Large intestine (tissue), 3 donors: ENCODE results near the gene KHNYN. TPM values are rescaled to one million over a fixed set of nuclear protein-coding genes. Genes with fewer than 3 reads are reported as not detected.
"Not testable (repeated sequence)": the region's sequence is repeated elsewhere in the genome, so short reads cannot be mapped to it uniquely, and the experiment has no call there.

Experiments
- DNase-seq, 2 donors: peaks; one replicate each; pipeline versions ENCODE4 v3.0.0 to v3.0.0-alpha.2; 2013
- H3K27ac ChIP-seq: one replicate; pipeline ENCODE4 v1.5.1; 2013; ENCODE audit warnings: low read length
- H3K27me3 ChIP-seq: 2 replicates; pipeline ENCODE4 v1.6.1; 2013; ENCODE audit warnings: low read length; ENCODE audit not compliant: control insufficient read depth, insufficient read depth
- H3K36me3 ChIP-seq: 2 replicates; pipeline ENCODE4 v1.6.1; 2013; ENCODE audit warnings: low read length; ENCODE audit not compliant: control insufficient read depth, insufficient read depth
- H3K4me1 ChIP-seq: one replicate; pipeline ENCODE4 v1.6.1; 2013; ENCODE audit warnings: low read length; ENCODE audit not compliant: control insufficient read depth, insufficient read depth
- H3K4me3 ChIP-seq: one replicate; pipeline ENCODE4 v1.5.1; 2013; ENCODE audit warnings: low read length
- H3K9me3 ChIP-seq: one replicate; pipeline ENCODE4 v1.6.1; 2013; ENCODE audit warnings: mild to moderate bottlenecking, low read depth, low read length, moderate library complexity; ENCODE audit not compliant: control insufficient read depth
- WGBS: methylation state at CpG from one replicate; pipeline ENCODE4 v1.1.5; 2013; ENCODE audit warnings: low lambda C conversion rate; ENCODE audit not compliant: insufficient coverage; 5-methylcytosine and 5-hydroxymethylcytosine counted together
- polyA plus RNA-seq: library from polyadenylated mRNA; unstranded; fragments of 120-200 nt; gene quantifications from one replicate; pipeline ENCODE4 v1.2.1, GENCODE V29; 2013

Gene KHNYN
- polyA plus RNA-seq, 1 donor: 73.5 TPM

DNA sequence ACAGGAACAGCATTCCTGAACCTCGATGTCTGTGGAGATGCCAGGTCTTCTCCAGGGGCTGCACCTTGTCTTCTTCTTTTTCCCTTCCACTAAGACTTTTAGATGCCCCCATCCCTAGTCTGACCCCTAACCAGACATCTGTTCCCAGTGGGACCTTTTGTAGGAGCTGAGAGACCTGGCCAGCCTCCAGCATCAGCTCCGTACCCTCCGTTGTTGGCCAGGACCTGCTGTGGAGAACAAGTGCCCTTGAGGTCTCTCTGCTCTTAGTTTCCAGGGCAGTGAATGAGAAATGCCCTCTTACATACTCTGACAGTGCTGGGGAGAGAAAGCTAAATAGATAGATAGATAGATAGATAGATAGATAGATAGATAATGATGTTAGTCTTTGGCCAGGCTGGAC, 29.6 kb downstream of the KHNYN start:
- Histone ChIP-seq H3K4me1 (no peaks in the 10 kb centered on the region), H3K4me3 (no peak overlapping the region), H3K9me3 (peaks cover 3% of the 10 kb centered on the region), H3K27me3 (no peaks in the 10 kb centered on the region), H3K27ac (no peak overlapping the region), H3K36me3 (no peaks in the 10 kb centered on the region)
- DNase-seq: no peak
- WGBS: no CpG with 5 or more reads among the region's 3 CpGs

DNA sequence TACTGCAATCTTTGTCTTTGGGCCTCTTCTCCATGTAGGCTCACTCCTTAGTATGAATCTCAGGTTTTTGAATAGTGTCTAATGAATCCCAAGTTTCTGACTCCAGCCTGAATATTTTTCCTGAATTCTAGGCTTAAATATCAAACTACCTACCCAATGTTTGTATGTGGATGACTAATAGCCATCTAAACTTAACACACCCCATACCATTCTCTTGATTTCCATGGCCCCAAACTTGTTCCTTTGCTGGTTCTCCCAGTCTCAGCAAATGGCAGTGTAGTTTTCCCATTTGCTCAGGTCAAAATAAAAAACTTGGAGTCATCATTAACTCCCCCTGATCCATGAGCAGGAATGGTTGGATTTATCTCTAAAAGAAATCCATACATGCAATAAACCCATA, 31.6 kb downstream of the KHNYN start:
- H3K9me3 ChIP-seq: no peaks in the 10 kb centered on the region
- no peak overlapping the region for H3K4me3 ChIP-seq
- no peak overlapping the region for H3K27ac ChIP-seq
- DNase-seq: no peak
- no peaks in the 10 kb centered on the region for H3K27me3 ChIP-seq
- no peaks in the 10 kb centered on the region for H3K4me1 ChIP-seq
- no peaks in the 10 kb centered on the region for H3K36me3 ChIP-seq

DNA sequence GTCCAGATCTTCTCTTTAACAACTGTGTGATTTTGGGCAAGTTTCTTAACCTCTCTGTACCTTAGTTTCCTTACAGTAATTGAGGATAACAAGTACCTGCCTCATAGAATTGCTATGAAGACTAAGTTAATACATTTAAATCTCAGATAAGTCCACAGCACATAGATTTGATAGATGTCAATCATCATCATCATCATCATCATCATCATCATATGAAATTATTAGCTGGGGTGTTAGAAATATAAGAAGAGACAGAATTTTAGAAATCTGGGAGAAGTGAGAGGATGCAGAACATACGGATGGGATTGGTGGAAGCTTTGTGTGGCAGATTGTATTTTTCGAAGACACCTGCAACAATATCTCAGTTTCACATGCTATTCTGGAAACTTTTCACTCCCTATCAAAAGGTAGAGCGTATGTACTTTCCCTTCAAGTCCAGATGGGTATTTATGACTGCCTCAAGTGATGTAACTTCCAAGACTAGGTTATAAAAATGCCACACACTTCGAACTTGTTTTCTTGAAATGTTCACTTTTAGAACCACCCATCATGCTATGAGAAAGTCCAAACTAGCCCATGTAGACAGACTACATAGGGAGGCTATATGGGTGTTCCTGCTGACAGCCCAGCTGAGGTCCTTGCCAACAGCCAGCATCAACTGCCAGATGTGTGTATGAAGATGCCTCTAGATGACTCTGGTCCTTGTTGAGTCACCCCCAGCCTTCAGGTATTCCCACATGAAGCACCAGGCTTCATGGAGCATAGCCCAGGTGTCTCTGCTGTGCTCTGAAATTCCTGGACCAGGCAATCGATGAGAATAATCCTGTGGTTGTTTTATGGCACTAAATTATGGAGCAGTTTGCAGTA, 33.5 kb downstream of the KHNYN start:
- no peak for DNase-seq

DNA sequence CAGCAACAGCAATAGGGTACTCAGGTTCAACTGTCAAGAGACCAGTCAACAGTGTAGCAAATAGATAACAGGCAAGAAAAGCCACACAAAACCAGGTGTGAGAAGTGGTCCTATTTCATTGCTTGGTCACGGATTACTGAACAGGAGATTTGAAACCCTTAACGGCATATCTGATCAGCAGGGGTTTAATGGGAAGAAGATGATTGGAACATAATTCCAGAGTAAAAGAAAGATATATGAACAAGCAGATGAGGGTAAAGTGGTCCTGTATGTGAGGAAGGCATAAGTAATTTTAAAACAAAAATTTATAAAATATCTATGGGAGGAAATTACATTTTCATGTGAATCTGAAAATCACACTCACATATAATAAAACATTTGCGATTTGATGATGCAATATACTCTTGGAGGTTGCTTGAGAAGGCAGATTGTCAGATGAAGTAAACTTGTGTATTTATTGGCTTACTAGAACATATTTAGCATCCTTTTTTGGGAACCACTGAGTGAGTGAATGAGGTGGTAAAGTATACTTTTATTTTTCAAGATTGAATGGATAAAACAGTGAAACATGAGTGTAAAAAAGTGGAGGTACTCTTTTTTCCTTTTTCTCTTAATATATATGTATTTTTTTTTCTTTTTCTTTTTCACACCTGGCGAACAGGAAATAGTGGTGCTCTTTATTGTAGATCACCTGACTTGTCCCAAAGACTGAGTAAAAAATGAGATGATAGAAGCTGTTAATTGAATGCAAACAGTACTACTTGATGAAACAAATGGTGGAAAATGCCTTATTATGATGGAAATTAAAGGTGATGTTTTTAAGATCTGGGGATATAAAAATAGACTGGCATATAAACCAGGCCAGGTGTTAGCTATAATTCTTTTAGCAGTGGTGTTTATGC, 34.4 kb downstream of the KHNYN start:
- H3K36me3 ChIP-seq: no peaks in the 10 kb centered on the region
- WGBS: 100% methylated on average over 3 of the region's 4 CpGs
- no peaks in the 10 kb centered on the region for H3K27me3 ChIP-seq
- H3K4me1 ChIP-seq: no peaks in the 10 kb centered on the region
- no peak overlapping the region for H3K27ac ChIP-seq
- H3K4me3 ChIP-seq: no peak overlapping the region
- DNase-seq: no peak
- no peaks in the 10 kb centered on the region for H3K9me3 ChIP-seq

More for the DNA sequence above, 33.5 kb downstream of the KHNYN start:
- H3K4me3 ChIP-seq: no peak overlapping the region
- no peaks in the 10 kb centered on the region for H3K9me3 ChIP-seq
- WGBS: 60% methylated on average over 1 of the region's 5 CpGs
- H3K27me3 ChIP-seq: no peaks in the 10 kb centered on the region
- H3K36me3 ChIP-seq: no peaks in the 10 kb centered on the region
- no peak overlapping the region for H3K27ac ChIP-seq
- no peaks in the 10 kb centered on the region for H3K4me1 ChIP-seq

DNA sequence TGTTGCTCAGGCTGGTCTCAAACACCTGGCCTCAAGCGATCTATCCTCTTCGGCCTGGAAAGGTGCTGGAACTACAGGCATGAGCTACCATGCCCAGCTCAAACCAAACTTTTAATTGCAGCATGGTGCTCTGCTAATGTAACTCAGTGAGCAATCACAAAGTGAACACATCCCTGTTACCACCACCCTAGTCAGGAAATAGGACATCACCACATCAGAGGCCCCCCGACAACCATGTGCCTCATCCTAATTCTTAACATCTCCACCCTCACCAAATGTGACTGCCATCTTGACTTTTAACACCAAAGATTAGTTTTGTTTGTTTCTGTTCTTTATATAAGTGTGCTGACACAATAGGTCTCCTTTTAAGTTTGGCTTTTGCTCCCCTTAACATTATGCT, 35.6 kb downstream of the KHNYN start:
- DNase-seq: no peak
- no peaks in the 10 kb centered on the region for H3K36me3 ChIP-seq
- H3K4me1 ChIP-seq: no peaks in the 10 kb centered on the region
- WGBS: 80% methylated on average over 1 of the region's 3 CpGs
- no peaks in the 10 kb centered on the region for H3K9me3 ChIP-seq
- no peaks in the 10 kb centered on the region for H3K27me3 ChIP-seq
- H3K4me3 ChIP-seq: no peak overlapping the region
- H3K27ac ChIP-seq: no peak overlapping the region

DNA sequence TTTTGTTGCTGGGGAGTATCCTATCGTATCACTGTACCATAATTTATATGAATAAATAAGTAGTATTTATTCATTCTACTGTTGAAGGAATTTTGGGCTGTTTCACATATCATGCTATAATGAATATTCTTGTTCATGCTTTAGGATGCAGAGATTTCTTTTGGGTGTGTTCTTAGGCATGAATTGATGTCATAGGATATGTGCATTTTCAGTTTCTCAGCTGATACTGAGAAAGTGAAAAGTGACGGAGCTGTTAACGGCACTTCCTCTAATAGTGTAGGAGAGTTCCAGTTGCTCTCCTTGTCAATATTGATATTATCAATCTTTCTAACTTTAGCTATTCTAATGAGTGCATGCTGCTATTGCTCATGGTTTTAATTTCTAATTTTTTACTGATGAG, 36.1 kb downstream of the KHNYN start:
- Histone ChIP-seq H3K4me1 (no peaks in the 10 kb centered on the region), H3K9me3 (no peaks in the 10 kb centered on the region), H3K27me3 (no peaks in the 10 kb centered on the region), H3K36me3 (no peaks in the 10 kb centered on the region), H3K4me3 (no peak overlapping the region), H3K27ac (no peak overlapping the region)
- no peak for DNase-seq
- no CpG with 5 or more reads among the region's 3 CpGs for whole genome bisulfite sequencing

DNA sequence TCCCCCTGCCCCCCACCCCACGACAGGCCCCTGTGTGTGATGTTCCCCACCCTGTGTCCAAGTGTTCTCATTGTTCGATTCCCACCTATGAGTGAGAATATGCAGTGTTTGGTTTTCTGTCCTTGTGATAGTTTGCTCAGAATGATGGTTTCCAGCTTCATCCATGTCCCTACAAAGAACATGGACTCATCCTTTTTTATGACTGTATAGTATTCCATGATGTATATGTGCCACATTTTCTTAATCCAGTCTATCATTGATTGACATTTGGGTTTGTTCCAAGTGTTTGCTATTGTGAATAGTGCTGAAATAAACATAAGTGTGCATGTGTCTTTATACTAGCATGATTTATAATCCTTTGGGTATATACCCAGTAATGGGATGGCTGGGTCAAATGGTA, 40.7 kb downstream of the KHNYN start:
- H3K27ac ChIP-seq, DNase-seq: not testable (repeated sequence)
- WGBS: no CpG with 5 or more reads among the region's 2 CpGs

DNA sequence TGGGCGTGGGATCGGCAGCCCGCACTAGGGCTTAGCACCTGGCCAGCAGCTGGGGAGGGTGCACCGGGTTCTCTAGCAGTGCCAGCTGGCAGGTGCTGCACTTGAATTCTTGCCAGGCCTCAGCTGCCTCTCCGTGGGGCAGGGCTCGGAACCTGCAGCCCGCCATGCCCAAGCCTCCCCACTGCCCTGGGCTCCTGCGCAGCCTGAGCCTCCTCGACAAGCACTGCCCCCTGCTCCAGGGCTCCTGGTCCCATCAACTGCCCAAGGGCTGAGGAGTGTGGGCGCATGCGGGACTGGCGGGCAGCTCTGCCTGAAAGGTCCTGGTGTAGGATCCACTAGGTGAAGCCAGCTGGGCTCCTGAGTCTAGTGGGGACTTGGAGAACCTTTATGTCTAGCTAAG, 43.5 kb downstream of the KHNYN start:
- WGBS: no CpG with 5 or more reads among the region's 12 CpGs
- H3K27ac ChIP-seq: no peak overlapping the region
- no peaks in the 10 kb centered on the region for H3K36me3 ChIP-seq
- H3K4me3 ChIP-seq: no peak overlapping the region
- H3K9me3 ChIP-seq: peaks cover 5% of the 10 kb centered on the region
- no peaks in the 10 kb centered on the region for H3K27me3 ChIP-seq
- no peaks in the 10 kb centered on the region for H3K4me1 ChIP-seq
- no peak for DNase-seq

More for the DNA sequence above, 40.7 kb downstream of the KHNYN start:
- not testable (repeated sequence) for H3K27me3 ChIP-seq, H3K4me1 ChIP-seq, H3K9me3 ChIP-seq, H3K4me3 ChIP-seq, H3K36me3 ChIP-seq

DNA sequence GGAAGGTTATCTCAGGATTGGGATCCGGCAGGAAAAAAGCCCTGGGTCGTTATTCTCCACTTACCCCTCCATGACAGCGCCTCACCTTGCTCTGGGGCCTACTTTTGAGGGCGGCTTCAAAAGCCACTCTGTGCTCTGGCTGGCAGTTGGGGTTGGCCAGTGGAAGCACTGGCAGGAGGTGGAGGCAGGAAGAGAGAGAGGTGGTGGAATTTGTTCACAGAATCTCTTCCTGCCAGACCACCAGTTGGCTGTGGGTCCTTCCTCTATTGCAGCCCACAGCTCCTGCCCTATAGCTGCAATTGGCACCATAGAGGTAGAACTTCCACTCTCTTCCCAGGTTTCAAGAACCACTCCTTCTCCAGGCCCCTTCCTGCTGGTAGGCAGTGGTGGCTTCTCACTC, 45.5 kb downstream of the KHNYN start:
- Histone ChIP-seq H3K27me3 (no peaks in the 10 kb centered on the region), H3K4me1 (no peaks in the 10 kb centered on the region), H3K27ac (no peak overlapping the region), H3K36me3 (no peaks in the 10 kb centered on the region), H3K9me3 (peaks cover 5% of the 10 kb centered on the region), H3K4me3 (no peak overlapping the region)
- WGBS: no CpG with 5 or more reads among the region's 4 CpGs
- no peak for DNase-seq

DNA sequence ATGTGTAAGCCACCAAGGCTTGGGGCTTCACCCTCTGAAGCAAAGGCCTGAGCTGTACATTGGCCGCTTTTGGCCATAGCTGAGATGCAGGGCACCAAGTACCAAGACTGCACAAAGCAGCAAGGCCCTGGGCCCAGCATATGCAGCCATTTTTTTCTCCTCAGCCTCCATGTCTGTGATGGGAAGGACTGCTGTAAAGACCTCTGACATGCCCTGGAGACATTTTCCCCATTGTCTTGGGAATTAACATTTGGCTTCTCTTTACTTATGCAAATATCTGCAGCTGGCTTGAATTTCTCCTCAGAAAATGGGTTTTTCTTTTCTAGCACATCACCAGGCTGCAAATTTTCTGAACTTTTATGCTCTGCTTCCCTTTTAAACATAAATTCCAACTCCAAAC, 50.2 kb downstream of the KHNYN start:
- H3K4me3 ChIP-seq, H3K9me3 ChIP-seq, DNase-seq, H3K27me3 ChIP-seq, H3K27ac ChIP-seq, H3K4me1 ChIP-seq, H3K36me3 ChIP-seq: not testable (repeated sequence)
- no CpG with 5 or more reads among the region's 1 CpG for WGBS
